HEK293 (cell line): ENCODE measurements around the gene ACADVL.

Experiments
- AEBP2 ChIP-seq: fragments of 450-650 bp; formaldehyde crosslinking; IDR thresholded peaks from 2 replicates; pipeline ENCODE4 v1.5.1; 2016; ENCODE audit warnings: missing biosample characterization, missing genetic modification characterization, borderline replicate concordance
- GLIS2 ChIP-seq: fragments of 450-650 bp; formaldehyde crosslinking; IDR thresholded peaks from 2 replicates; pipeline ENCODE4 v1.5.1; 2016; ENCODE audit warnings: missing biosample characterization, missing genetic modification characterization
- KLF1 ChIP-seq: fragments of 450-650 bp; formaldehyde crosslinking; IDR thresholded peaks from 2 replicates; pipeline ENCODE4 v1.5.1; 2016; ENCODE audit warnings: missing biosample characterization, missing genetic modification characterization
- KLF17 ChIP-seq: fragments of 450-650 bp; formaldehyde crosslinking; IDR thresholded peaks from 2 replicates; pipeline ENCODE4 v1.5.1; 2016; ENCODE audit warnings: missing biosample characterization, missing genetic modification characterization
- OSR2 ChIP-seq: fragments of 450-650 bp; formaldehyde crosslinking; IDR thresholded peaks from 2 replicates; pipeline ENCODE4 v1.5.1; 2016; ENCODE audit warnings: missing biosample characterization, missing genetic modification characterization
- RBAK ChIP-seq: fragments of 450-650 bp; formaldehyde crosslinking; IDR thresholded peaks from 2 replicates; pipeline ENCODE4 v1.5.1; 2016; ENCODE audit warnings: missing biosample characterization, missing genetic modification characterization
- TSHZ1 ChIP-seq: fragments of 450-650 bp; formaldehyde crosslinking; IDR thresholded peaks from 2 replicates; pipeline ENCODE4 v1.5.1; 2016; ENCODE audit warnings: missing biosample characterization, missing genetic modification characterization, borderline replicate concordance
- ZBTB10 ChIP-seq: fragments of 450-650 bp; formaldehyde crosslinking; IDR thresholded peaks from 2 replicates; pipeline ENCODE4 v1.5.1; 2016; ENCODE audit warnings: missing biosample characterization, missing genetic modification characterization
- ZBTB11 ChIP-seq: fragments of 450-650 bp; formaldehyde crosslinking; conservative IDR thresholded peaks from 2 replicates; pipeline ENCODE4 v1.5.1; 2016; ENCODE audit warnings: low read depth, missing biosample characterization, missing genetic modification characterization
- ZFHX2 ChIP-seq: fragments of 450-650 bp; formaldehyde crosslinking; conservative IDR thresholded peaks from 2 replicates; pipeline ENCODE4 v1.5.1; 2016; ENCODE audit warnings: missing biosample characterization, missing genetic modification characterization
- ZIC2 ChIP-seq: fragments of 450-650 bp; formaldehyde crosslinking; IDR thresholded peaks from 2 replicates; pipeline ENCODE4 v1.5.1; 2016; ENCODE audit warnings: missing biosample characterization, missing genetic modification characterization
- ZNF146 ChIP-seq: fragments of 450-650 bp; formaldehyde crosslinking; IDR thresholded peaks from 2 replicates; pipeline ENCODE4 v1.5.1; 2016; ENCODE audit warnings: missing biosample characterization, missing genetic modification characterization
- ZNF169 ChIP-seq: fragments of 450-650 bp; formaldehyde crosslinking; IDR thresholded peaks from 2 replicates; pipeline ENCODE4 v1.5.1; 2016; ENCODE audit warnings: missing biosample characterization, missing genetic modification characterization
- ZNF354C ChIP-seq: fragments of 450-650 bp; formaldehyde crosslinking; IDR thresholded peaks from 2 replicates; pipeline ENCODE4 v1.5.1; 2016; ENCODE audit warnings: missing biosample characterization, missing genetic modification characterization, low read depth, borderline replicate concordance
- ZNF416 ChIP-seq: fragments of 450-650 bp; formaldehyde crosslinking; IDR thresholded peaks from 2 replicates; pipeline ENCODE4 v1.5.1; 2016; ENCODE audit warnings: missing biosample characterization, missing genetic modification characterization
- ZNF555 ChIP-seq: fragments of 450-650 bp; formaldehyde crosslinking; conservative IDR thresholded peaks from 2 replicates; pipeline ENCODE4 v1.5.1; 2017; ENCODE audit warnings: missing biosample characterization, mild to moderate bottlenecking, missing genetic modification characterization, inconsistent platforms
- ZNF560 ChIP-seq: fragments of 450-650 bp; formaldehyde crosslinking; IDR thresholded peaks from 2 replicates; pipeline ENCODE4 v1.5.1; 2017; ENCODE audit warnings: missing biosample characterization, missing genetic modification characterization, borderline replicate concordance
- ZNF610 ChIP-seq: fragments of 450-650 bp; formaldehyde crosslinking; IDR thresholded peaks from 2 replicates; pipeline ENCODE4 v1.5.1; 2016; ENCODE audit warnings: missing biosample characterization, missing genetic modification characterization, borderline replicate concordance
- ZNF626 ChIP-seq: fragments of 450-650 bp; sonication (Bioruptor Pico); formaldehyde crosslinking; IDR thresholded peaks from 2 replicates; pipeline ENCODE4 v1.5.1; 2018; ENCODE audit warnings: missing biosample characterization, missing genetic modification characterization, inconsistent platforms
- ZNF692 ChIP-seq: fragments of 450-650 bp; formaldehyde crosslinking; IDR thresholded peaks from 2 replicates; pipeline ENCODE4 v1.5.1; 2016; ENCODE audit warnings: missing biosample characterization, missing genetic modification characterization
- ZNF785 ChIP-seq: fragments of 450-650 bp; formaldehyde crosslinking; IDR thresholded peaks from 2 replicates; pipeline ENCODE4 v1.5.1; 2016; ENCODE audit warnings: missing biosample characterization, missing genetic modification characterization
- ZNF791 ChIP-seq: fragments of 450-650 bp; formaldehyde crosslinking; IDR thresholded peaks from 2 replicates; pipeline ENCODE4 v1.5.1; 2016; ENCODE audit warnings: missing biosample characterization, missing genetic modification characterization
- ZNF837 ChIP-seq: fragments of 450-650 bp; formaldehyde crosslinking; IDR thresholded peaks from 2 replicates; pipeline ENCODE4 v1.5.1; 2016; ENCODE audit warnings: missing biosample characterization, missing genetic modification characterization
- ZSCAN16 ChIP-seq: fragments of 450-650 bp; formaldehyde crosslinking; IDR thresholded peaks from 2 replicates; pipeline ENCODE4 v1.5.1; 2016; ENCODE audit warnings: missing biosample characterization, missing genetic modification characterization

Gene ACADVL

GRCh38 chr17:7219812-7220592 is at the start of gene ACADVL, which contains the start of gene DLG4 (continued):
- TF ChIP-seq ZBTB11 (tag by site-specific recombination) (peak; percentile 68), ZNF626 (tag by site-specific recombination) (no peak), ZNF146 (peak; percentile 10; the same call in 1 of the 2 replicates), ZNF692 (tag by site-specific recombination) (peak; percentile 56; the same call in 1 of the 2 replicates), OSR2 (no peak), KLF1 (peak; percentile 39; the same call in 1 of the 2 replicates), ZIC2 (tag by site-specific recombination) (peak; percentile 59), ZNF169 (tag by site-specific recombination) (no peak), TSHZ1 (no peak), AEBP2 (no peak), ZSCAN16 (tag by site-specific recombination) (no peak; the same call in 1 of the 2 replicates), ZNF560 (tag by site-specific recombination) (no peak), ZNF416 (no peak), ZNF791 (tag by site-specific recombination) (no peak), RBAK (tag by site-specific recombination) (no peak), ZFHX2 (tag by site-specific recombination) (peak; percentile 91), ZNF610 (tag by site-specific recombination) (0 out of 2 replicates have a peak, but pooled peaks have one; percentile 22), ZNF785 (tag by site-specific recombination) (peak; percentile 66; the same call in 1 of the 2 replicates), ZBTB10 (tag by site-specific recombination) (peak; percentile 93), ZNF837 (tag by site-specific recombination) (no peak), ZNF555 (tag by site-specific recombination) (no peak), GLIS2 (tag by site-specific recombination) (peak; percentile 62), KLF17 (peak; percentile 39; the same call in 1 of the 2 replicates), ZNF354C (tag by site-specific recombination) (0 out of 2 replicates have a peak, but pooled peaks have one; percentile 4)
